ENCODE results near the gene TSPAN2.

GRCh38 chr1:115127539-115127938 lies 38.2 kb upstream of the TSPAN2 start:
- TF ChIP-seq, protein P1, sequence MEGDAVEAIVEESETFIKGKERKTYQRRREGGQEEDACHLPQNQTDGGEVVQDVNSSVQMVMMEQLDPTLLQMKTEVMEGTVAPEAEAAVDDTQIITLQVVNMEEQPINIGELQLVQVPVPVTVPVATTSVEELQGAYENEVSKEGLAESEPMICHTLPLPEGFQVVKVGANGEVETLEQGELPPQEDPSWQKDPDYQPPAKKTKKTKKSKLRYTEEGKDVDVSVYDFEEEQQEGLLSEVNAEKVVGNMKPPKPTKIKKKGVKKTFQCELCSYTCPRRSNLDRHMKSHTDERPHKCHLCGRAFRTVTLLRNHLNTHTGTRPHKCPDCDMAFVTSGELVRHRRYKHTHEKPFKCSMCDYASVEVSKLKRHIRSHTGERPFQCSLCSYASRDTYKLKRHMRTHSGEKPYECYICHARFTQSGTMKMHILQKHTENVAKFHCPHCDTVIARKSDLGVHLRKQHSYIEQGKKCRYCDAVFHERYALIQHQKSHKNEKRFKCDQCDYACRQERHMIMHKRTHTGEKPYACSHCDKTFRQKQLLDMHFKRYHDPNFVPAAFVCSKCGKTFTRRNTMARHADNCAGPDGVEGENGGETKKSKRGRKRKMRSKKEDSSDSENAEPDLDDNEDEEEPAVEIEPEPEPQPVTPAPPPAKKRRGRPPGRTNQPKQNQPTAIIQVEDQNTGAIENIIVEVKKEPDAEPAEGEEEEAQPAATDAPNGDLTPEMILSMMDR (IDR thresholded peaks at IDR 0.05): no peak
- no peak for TF ChIP-seq POLR2A (IDR thresholded peaks at IDR 0.05)

All from esophagus squamous epithelium (tissue), 4 donors.